Fibroblast of pulmonary artery (primary cell): ENCODE results near the gene CNNM3.

Experiments
- DNase-seq: peaks from one replicate; pipeline ENCODE4 v3.0.0-alpha.2; 2010; ENCODE audit warnings: low read depth
- H3K4me3 ChIP-seq: replicated peaks from 2 replicates; pipeline ENCODE4 v1.5.1; 2011; ENCODE audit warnings: low read depth, mild to moderate bottlenecking, control low read depth, low read length, moderate library complexity
- CTCF ChIP-seq: IDR thresholded peaks from 2 replicates; pipeline ENCODE4 v1.5.1; 2011; ENCODE audit warnings: mild to moderate bottlenecking, control low read depth, low read length, inconsistent platforms; ENCODE audit errors: missing control alignments

CNNM3 gene

DNA sequence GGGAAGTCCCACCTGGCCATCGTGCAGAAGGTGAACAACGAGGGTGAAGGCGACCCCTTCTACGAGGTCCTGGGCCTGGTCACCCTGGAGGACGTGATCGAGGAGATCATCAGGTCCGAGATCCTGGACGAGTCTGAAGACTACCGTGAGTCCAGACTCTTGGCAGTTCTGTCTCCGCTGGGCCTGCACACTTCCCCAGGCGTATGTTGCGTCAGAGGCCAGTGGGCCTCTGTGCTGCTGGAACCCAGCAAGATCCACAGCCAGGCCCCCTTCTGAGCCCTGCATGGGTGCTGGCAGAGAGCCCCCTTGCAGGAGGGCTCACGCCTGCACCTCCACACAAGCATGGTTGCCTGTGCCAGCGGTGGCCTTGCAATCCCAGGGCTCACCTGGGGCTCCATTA is 9.0 kb downstream of the CNNM3 start:
- no peak overlapping the region for H3K4me3 ChIP-seq
- no peak for DNase-seq
- TF ChIP-seq CTCF = no peak

- no peak for DNase-seq
- H3K4me3 ChIP-seq = no peak overlapping the region
- no peak for TF ChIP-seq CTCF
Measured at GRCh38 chr2:96826546-96827278, 10.6 kb downstream of the CNNM3 start.

DNA sequence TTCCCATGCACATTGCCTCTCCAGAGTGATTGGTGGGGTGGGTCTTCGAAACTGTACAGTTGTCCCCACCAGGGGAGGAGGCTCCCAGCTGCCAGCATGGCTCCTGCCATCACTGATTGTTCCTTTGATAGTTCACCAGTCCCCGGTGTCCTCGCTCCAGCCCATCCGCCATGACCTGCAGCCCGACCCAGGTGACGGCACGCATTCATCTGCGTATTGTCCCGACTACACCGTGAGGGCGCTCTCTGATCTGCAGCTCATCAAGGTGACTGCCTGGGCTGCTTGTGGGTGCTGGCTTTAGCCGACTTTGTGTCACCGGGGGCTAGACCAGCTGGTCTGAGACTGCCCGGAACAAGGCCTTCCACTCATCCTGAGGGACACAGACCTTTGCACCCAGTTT is 12.4 kb downstream of the CNNM3 start:
- no peak for DNase-seq
- H3K4me3 ChIP-seq = no peak overlapping the region
- TF ChIP-seq CTCF = no peak

DNA sequence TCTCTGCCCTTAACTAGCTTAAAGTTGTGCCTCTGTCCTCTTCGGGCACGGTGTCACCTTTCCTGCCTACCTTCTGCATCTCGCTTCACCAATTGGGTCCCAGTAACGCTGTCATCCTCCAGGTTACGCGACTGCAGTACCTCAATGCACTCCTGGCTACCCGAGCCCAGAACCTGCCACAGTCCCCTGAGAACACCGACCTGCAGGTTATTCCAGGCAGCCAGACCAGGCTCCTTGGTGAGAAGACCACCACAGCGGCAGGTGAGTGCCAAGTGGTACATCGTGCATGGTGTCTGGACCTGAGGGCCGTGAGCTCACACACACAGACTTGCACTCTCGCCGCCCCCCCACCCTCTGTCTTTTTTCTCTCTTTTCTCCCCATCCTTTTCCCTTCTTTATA is 12.8 kb downstream of the CNNM3 start:
- H3K4me3 ChIP-seq = no peak overlapping the region
- no peak for TF ChIP-seq CTCF
- no peak for DNase-seq

DNA sequence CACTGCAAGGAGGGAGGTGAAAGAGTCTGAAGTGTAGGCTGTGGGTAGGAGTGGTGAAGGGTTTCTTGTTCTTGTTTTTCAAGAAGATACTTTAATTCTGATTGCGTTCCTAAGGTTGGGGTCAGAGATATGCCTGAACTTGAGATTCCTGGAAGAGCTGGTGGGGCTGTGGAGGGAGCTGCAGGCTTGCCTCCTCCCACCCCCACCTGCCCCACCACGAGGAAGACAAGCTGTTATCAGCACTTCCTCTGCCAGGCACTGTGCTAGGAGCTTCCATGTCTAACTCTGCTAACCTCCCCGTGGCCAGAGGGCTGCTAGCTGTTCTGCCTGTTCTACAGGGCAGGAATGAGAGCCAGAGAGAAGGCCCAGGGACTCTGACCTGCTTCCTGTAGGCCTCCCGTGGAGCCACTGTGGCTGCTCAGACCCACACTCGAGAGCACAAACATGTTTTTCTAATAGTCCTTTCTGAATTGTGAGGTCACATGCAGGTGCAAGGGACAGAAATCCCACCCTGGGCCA is 14.0 kb downstream of the CNNM3 start:
- no peak overlapping the region for H3K4me3 ChIP-seq
- DNase-seq = no peak
- no peak for TF ChIP-seq CTCF

DNA sequence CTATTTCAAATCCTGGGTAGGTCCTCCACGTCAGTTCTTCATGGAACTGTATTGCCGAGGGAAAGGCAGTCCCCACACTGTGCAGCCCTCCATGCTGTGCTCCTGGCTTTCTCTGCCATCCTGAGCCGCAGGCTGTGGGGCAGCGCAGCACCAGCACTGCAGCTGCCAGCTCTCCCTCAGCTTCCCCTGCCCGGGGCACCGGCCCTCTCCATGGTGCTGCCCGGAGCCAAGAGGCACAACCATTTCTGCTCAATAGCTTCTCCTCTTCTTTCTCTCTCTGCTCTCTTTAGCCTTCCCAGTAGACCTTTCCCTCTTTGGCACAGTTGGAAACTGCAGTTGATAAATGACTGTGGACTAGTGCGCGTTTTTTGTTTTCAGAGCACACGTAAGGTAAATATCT is 15.6 kb downstream of the CNNM3 start:
- DNase-seq = no peak
- no peak overlapping the region for H3K4me3 ChIP-seq
- no peak for TF ChIP-seq CTCF

GRCh38 chr2:96832408-96832753 is 16.3 kb downstream of the CNNM3 start:
- TF ChIP-seq CTCF = no peak
- H3K4me3 ChIP-seq = no peak overlapping the region
- DNase-seq = no peak
